GM18861 (cell line): Measurements from ENCODE around the gene DGKA.
"Not testable (repeated sequence)": the region's sequence is repeated elsewhere in the genome, so short reads cannot be mapped to it uniquely, and the experiment has no call there.

ENCODE experiments used
- ATAC-seq: cut with Tn5 transposase; IDR thresholded peaks from one replicate; pipeline ENCODE4 v1.9.1; 2021; ENCODE audit not compliant: unreplicated experiment

Gene DGKA

GRCh38 chr12:55996715-55997534 is 66.0 kb downstream of the DGKA start, which contains the start of gene SUOX:
SUOX (plus strand) TSS chr12:55997276; CDS start chr12:56002222, 4,946 bp downstream.
- peak; percentile 99 for ATAC-seq

- ATAC-seq, result no peak
These were observed 66.5 kb downstream of the DGKA start for GRCh38 chr12:55997535-55997859.

DNA sequence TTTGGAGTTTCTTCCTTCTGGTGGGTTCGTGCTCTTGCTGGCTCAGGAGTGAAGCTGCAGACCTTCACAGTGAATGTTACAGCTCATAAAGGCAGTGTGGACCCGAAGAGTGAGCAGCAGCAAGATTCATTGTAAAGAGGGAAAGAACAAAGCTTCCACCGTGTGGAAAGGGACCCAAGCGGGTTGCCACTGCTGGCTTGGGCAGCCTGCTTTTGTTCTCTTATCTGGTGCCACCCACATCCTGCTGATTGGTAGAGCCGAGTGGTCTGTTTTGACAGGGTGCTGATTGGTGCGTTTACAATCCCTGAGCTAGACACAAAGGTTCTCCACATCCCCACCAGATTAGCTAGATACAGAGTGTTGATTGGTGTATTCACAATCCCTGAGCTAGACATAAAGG is 68.6 kb downstream of the DGKA start:
- not testable (repeated sequence) for ATAC-seq

GRCh38 chr12:55999999-56000540 is 69.1 kb downstream of the DGKA start:
- not testable (repeated sequence) for ATAC-seq

- no peak for ATAC-seq
These were observed 70.6 kb downstream of the DGKA start for GRCh38 chr12:56001487-56002100.

DNA sequence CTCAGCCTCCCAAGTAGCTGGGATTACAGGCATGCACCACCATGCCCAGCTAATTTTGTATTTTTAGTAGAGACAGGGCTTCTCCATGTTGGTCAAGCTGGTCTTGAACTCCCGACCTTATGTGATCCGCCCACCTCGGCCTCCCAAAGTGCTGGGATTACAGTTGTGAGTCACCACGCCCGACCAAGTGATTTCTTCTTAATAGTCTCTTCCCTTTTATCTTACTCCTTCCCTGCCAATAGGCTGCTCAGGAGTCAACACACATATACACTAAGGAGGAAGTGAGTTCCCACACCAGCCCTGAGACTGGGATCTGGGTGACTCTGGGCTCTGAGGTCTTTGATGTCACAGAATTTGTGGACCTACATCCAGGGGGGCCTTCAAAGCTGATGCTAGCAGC is 72.4 kb downstream of the DGKA start:
- ATAC-seq, result not testable (repeated sequence)
